Fibroblast of lung (primary cell): ENCODE measurements around the gene CLSTN2.

ENCODE experiments used
- CTCF ChIP-seq, 2 donors: IDR thresholded peaks in 1 of 2; conservative IDR thresholded peaks in 1 of 2; 1 replicate in 1 of 2; 2 replicates in 1 of 2; pipeline ENCODE4 v1.5.1; 2011 to 2012; ENCODE audit warnings: low read length in 2 of 2, control low read depth in 1 of 2, inconsistent platforms in 1 of 2, low read depth in 1 of 2, mild to moderate bottlenecking in 1 of 2
- EZH2 ChIP-seq: IDR thresholded peaks from 2 replicates; pipeline ENCODE4 v1.5.1; 2012; ENCODE audit warnings: low read length, control low read depth, mild to moderate bottlenecking; ENCODE audit errors: missing control alignments

- TF ChIP-seq CTCF (conservative IDR thresholded peaks at IDR 0.05 in 1 of 2, IDR thresholded peaks at IDR 0.05 in 1 of 2; ENCODE audit: low read depth in 1 of 2, low read length in 2 of 2): no peak
- no peak for TF ChIP-seq EZH2
Observed at GRCh38 chr3:139945386-139945785, 10.4 kb downstream of the CLSTN2 start.
